Measurements from ENCODE around the gene ARL4A.

- TF ChIP-seq CTCF (IDR thresholded peaks at IDR 0.05) (no peak), POLR2A (IDR thresholded peaks at IDR 0.05) (no peak)
These were observed 51.2 kb downstream of the ARL4A start for GRCh38 chr7:12738665-12739064.

All from vagina (tissue), 2 donors.